Heart right ventricle (tissue), 16 donors: ENCODE results near the gene RAB5IF. TPM values are rescaled to one million over a fixed set of nuclear protein-coding genes. Genes with fewer than 3 reads are reported as not detected.
"Not testable (repeated sequence)": the region's sequence is repeated elsewhere in the genome, so short reads cannot be mapped to it uniquely, and the experiment has no call there.

Experiments used
- ATAC-seq, 8 donors: fragments of 200-7000 bp; cut with Tn5 transposase; one replicate each; pipeline ENCODE4 v1.9.1; 2020; ENCODE audit warnings: mild to moderate bottlenecking in 8 of 8, moderate library complexity in 8 of 8, moderate number of reproducible peaks in 1 of 8
- DNase-seq, 2 donors: peaks; one replicate each; pipeline ENCODE4 v3.0.0-alpha.2; 2020
- H3K27ac ChIP-seq, 10 donors: fragments of 200-600 bp; sonication (generic) in 2 of 10; one replicate each; pipeline versions ENCODE4 v1.5.0 to v1.8.0; 2020 to 2022; ENCODE audit warnings: mild to moderate bottlenecking in 3 of 10
- H3K27me3 ChIP-seq, 7 donors: fragments of 200-600 bp; one replicate each; pipeline ENCODE4 v1.8.0; 2021 to 2022; ENCODE audit warnings: mild to moderate bottlenecking in 2 of 7
- H3K36me3 ChIP-seq, 9 donors: fragments of 200-600 bp; sonication (generic) in 1 of 9; one replicate each; pipeline versions ENCODE4 v1.5.0 to v1.8.0; 2020 to 2022; ENCODE audit warnings: mild to moderate bottlenecking in 2 of 9
- H3K4me1 ChIP-seq, 9 donors: fragments of 200-600 bp; sonication (generic) in 1 of 9; one replicate each; pipeline versions ENCODE4 v1.5.0 to v1.8.0; 2020 to 2022; ENCODE audit warnings: mild to moderate bottlenecking in 4 of 9
- H3K4me3 ChIP-seq, 10 donors: fragments of 200-600 bp; sonication (generic) in 2 of 10; one replicate each; pipeline versions ENCODE4 v1.5.0 to v1.8.0; 2020 to 2022; ENCODE audit warnings: mild to moderate bottlenecking in 7 of 10, moderate library complexity in 2 of 10
- H3K9me3 ChIP-seq, 11 donors: fragments of 200-600 bp in 10 of 11; sonication (generic) in 2 of 11; one replicate each; pipeline versions ENCODE4 v1.5.0 to v1.8.0; 2013 to 2022; ENCODE audit warnings: mild to moderate bottlenecking in 2 of 11, control low read depth in 1 of 11, moderate library complexity in 1 of 11
- CTCF ChIP-seq, 9 donors: fragments of 200-600 bp; sonication (generic) in 2 of 9; IDR thresholded peaks; one replicate each; pipeline versions ENCODE4 v1.5.0 to v1.8.0; 2021 to 2022; ENCODE audit warnings: antibody characterized with exemption in 9 of 9, mild to moderate bottlenecking in 5 of 9, moderate library complexity in 1 of 9
- WGBS, 2 donors: extraction: QIAGEN DNeasy Blood & Tissue Kit; methylation state at CpG; one replicate each; pipeline ENCODE4 v1.1.7; 2013; ENCODE audit warnings: inconsistent platforms in 1 of 2; 5-methylcytosine and 5-hydroxymethylcytosine counted together
- intact Hi-C, 10 donors: fragments of 100-400 bp; cut with DNase I; formaldehyde crosslinking; loops; one replicate each; pipeline versions ENCODE4 v1.11.1 to v1.14.2; 2022
- polyA plus RNA-seq, 2 donors: library from polyadenylated mRNA; stranded (reverse); fragments of 200-250 nt; gene quantifications; one replicate each; pipeline ENCODE4 v1.2.3, GENCODE V29; 2013
- total RNA-seq, 10 donors: library from RNA; stranded (reverse); fragmentation: NEBNext Ultra II Directional in 3 of 10; extraction: Animal tissue kit (Norgen Biotek cat#: 25700) in 3 of 10; gene quantifications; one replicate each; pipeline versions ENCODE4 v1.2.1 to v1.2.4, GENCODE V29; 2021 to 2023
- donor health status: Arrhythmogenic right ventricular cardiomyopathy.
- donor health status: ischemic (EF 13 %, LVEDD 7.1; RV severe dilation, severe dysfunction).
- donor health status: healthy with polysubstance abuse.
- donor health status: DM: no; HTN: yes; CAD: no.
- donor health status: DM: no; HTN: no; CAD: no.
- donor health status: ischemic (EF 25% LVEDD 6.9; RV normal size, moderate dysfunction).
- donor health status: ischemic (EF 25% LVEDD 5.7; RV mildly dilated, moderate dysfunction).
- donor health status: healthy.
- donor health status: DM: yes; HTN: yes; CAD: no.
- donor health status: Ischemic cardiomyopathy.
- donor health status: ischemic (EF 35%, LVEDD 5.7; RV mildly dilated, moderate dysfunction).
- donor health status: nonischemic (EF 11% LVEDD 7.7; RV severe dilation, severe dysfunction).
- donor health status: DM: yes; HTN: yes; CAD: no.
- donor health status: PGD.
- donor health status: ischemic (EF 29% LVEDD 5.4; RV normal size, mild dysfunction).
- donor health status: nonischemic (EF 23%, LVEDD 6.1; RV moderate dilation, normal function).

RAB5IF gene
- total and polyA plus RNA-seq, 12 donors, result 40.4 to 120 (median 49.2) TPM

- WGBS, 2 donors, result 85 to 89% methylated on average over 7 of the region's 7 CpGs
- DNase-seq (no peak), ATAC-seq (no peak)
- Histone ChIP-seq H3K36me3 (peaks cover 0 to 53% (median 39%) of the 10 kb centered on the region in 9 donors), H3K9me3 (no peaks in the 10 kb centered on the region), H3K4me3 (peak overlapping the region in 2 of 10 donors; percentile 97 to 100), H3K27me3 (no peaks in the 10 kb centered on the region), H3K27ac (peak overlapping the region in 2 of 10 donors; percentile 90 to 97), H3K4me1 (peaks cover 9 to 33% (median 20%) of the 10 kb centered on the region in 9 donors)
- TF ChIP-seq CTCF (IDR thresholded peaks at IDR 0.05), result no peak
- intact Hi-C loops, result loop anchor here in 7 of 10 donors (5.0 to 10.0 kb wide), 9 partner anchors 35 to 403 kb away; partner anchors contain the start of genes DSN1 (in 1 of the 7) and TGIF2 (in 1 of the 7)
Measured at GRCh38 chr20:36607586-36608387, 2.2 kb downstream of the RAB5IF start.

GRCh38 chr20:36608388-36608728 lies 2.8 kb downstream of the RAB5IF start:
- intact Hi-C loops, result loop anchor here in 7 of 10 donors (5.0 to 10.0 kb wide), 9 partner anchors 36 to 404 kb away; partner anchors contain the start of genes DSN1 (in 1 of the 7) and TGIF2 (in 1 of the 7)
- DNase-seq, H3K27me3 ChIP-seq, H3K4me3 ChIP-seq, ATAC-seq, H3K9me3 ChIP-seq: not testable (repeated sequence)
- Histone ChIP-seq H3K27ac (peak overlapping the region in 1 of 10 donors; percentile 97), H3K36me3 (peaks cover 0 to 59% (median 44%) of the 10 kb centered on the region in 9 donors), H3K4me1 (peaks cover 9 to 33% (median 20%) of the 10 kb centered on the region in 9 donors)
- 91 to 95% methylated on average over 6 of the region's 6 CpGs for WGBS, 2 donors

- Histone ChIP-seq H3K27ac (no peak overlapping the region), H3K9me3 (no peaks in the 10 kb centered on the region), H3K4me3 (no peak overlapping the region), H3K4me1 (peaks cover 7 to 23% (median 11%) of the 10 kb centered on the region in 9 donors), H3K27me3 (no peaks in the 10 kb centered on the region), H3K36me3 (peaks cover 0 to 78% (median 45%) of the 10 kb centered on the region in 9 donors)
- DNase-seq, result no peak
- TF ChIP-seq CTCF (IDR thresholded peaks at IDR 0.05), result no peak
- 86 to 93% methylated on average over 5 of the region's 5 CpGs for WGBS, 2 donors
- intact Hi-C loops, result loop anchor here in 6 of 10 donors (5.0 to 10.0 kb wide), 5 partner anchors 136 to 276 kb away; partner anchors contain the start of gene NDRG3 (in 1 of the 6)
- no peak for ATAC-seq
Measured at GRCh38 chr20:36611625-36612024, 6.0 kb downstream of the RAB5IF start.

GRCh38 chr20:36613974-36614373 lies 8.4 kb downstream of the RAB5IF start:
- Histone ChIP-seq H3K4me1 (peaks cover 0 to 7% (median 0%) of the 10 kb centered on the region in 9 donors), H3K27ac (no peak overlapping the region), H3K36me3 (peaks cover 0 to 65% (median 40%) of the 10 kb centered on the region in 9 donors), H3K9me3 (no peaks in the 10 kb centered on the region), H3K4me3 (no peak overlapping the region), H3K27me3 (no peaks in the 10 kb centered on the region)
- TF ChIP-seq CTCF (IDR thresholded peaks at IDR 0.05), result no peak
- intact Hi-C loops, result loop anchor here in 6 of 10 donors (5.0 to 10.0 kb wide), 5 partner anchors 133 to 273 kb away; partner anchors contain the start of gene NDRG3 (in 1 of the 6)
- ATAC-seq, result no peak
- 71 to 77% methylated on average over 3 of the region's 3 CpGs for whole genome bisulfite sequencing, 2 donors
- no peak for DNase-seq
